GM12892 (cell line): ENCODE measurements around the gene PYROXD2.

Experiments used
- POLR2A ChIP-seq: IDR thresholded peaks from 2 replicates; pipeline ENCODE4 v1.6.1; 2011; ENCODE audit warnings: low read depth, low read length, control low read depth
- POLR2AphosphoS5 ChIP-seq: IDR thresholded peaks from 2 replicates; pipeline ENCODE4 v1.6.1; 2011; ENCODE audit warnings: low read depth, low read length, control low read depth
- TAF1 ChIP-seq: IDR thresholded peaks from 2 replicates; pipeline ENCODE4 v1.6.1; 2011; ENCODE audit warnings: low read depth, mild to moderate bottlenecking, control low read depth, low read length, borderline replicate concordance

DNA sequence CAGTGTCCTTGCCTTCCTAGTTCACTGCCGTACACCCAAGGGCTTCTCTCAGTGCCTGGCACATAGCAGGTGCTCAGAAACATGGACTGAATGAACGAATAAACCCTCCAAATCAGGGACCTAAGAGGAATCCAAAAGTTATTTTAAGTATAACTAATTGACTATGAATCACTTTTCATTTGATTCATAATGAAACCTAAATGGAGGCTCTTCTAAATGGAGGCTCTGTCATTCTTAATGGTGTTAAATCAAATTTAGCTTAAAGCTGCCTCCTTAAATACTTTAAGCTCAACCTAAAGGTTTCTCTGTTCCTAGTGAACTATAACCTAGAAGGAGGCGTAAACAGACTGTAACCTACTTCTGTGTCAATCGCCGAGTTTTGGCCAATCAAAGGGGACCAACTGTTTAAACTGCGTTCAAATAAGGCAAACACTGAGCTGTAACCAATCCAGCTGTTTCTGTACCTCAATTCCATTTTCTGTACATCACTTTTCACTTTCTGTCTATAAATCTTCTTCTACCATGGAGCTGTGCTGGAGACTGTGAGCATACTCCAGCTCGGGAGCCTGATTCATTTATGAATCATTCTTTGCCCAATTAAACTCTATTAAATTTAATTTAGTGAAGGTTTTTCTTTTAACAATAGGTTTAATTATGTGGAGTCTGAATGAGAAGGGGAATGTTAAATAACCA lies 11.0 kb downstream of the PYROXD2 start:
- TF ChIP-seq POLR2A (no peak), POLR2AphosphoS5 (no peak), TAF1 (no peak)
